Colonic mucosa (tissue), 4 donors: ENCODE results near the gene ADAMTS3. TPM values are rescaled to one million over a fixed set of nuclear protein-coding genes. Genes with fewer than 3 reads are reported as not detected.

Experiments used
- DNase-seq: peaks from one replicate; pipeline ENCODE4 v3.0.0-alpha.2; 2020
- H3K27ac ChIP-seq: fragments of 200-600 bp; one replicate; pipeline ENCODE4 v1.8.0; 2021
- H3K27me3 ChIP-seq: fragments of 200-600 bp; one replicate; pipeline ENCODE4 v1.8.0; 2021
- H3K36me3 ChIP-seq: fragments of 200-600 bp; one replicate; pipeline ENCODE4 v1.8.0; 2021
- H3K4me1 ChIP-seq: fragments of 200-600 bp; one replicate; pipeline ENCODE4 v1.8.0; 2021; ENCODE audit warnings: mild to moderate bottlenecking
- H3K4me3 ChIP-seq: fragments of 200-600 bp; one replicate; pipeline ENCODE4 v1.8.0; 2021
- H3K9ac ChIP-seq, 2 donors: one replicate each; pipeline ENCODE4 v1.7.0; 2013; ENCODE audit warnings: control low read depth in 2 of 2, low read depth in 2 of 2, low read length in 2 of 2
- H3K9me3 ChIP-seq: fragments of 200-600 bp; one replicate; pipeline ENCODE4 v1.8.0; 2021
- CTCF ChIP-seq: fragments of 200-600 bp; IDR thresholded peaks from one replicate; pipeline ENCODE4 v1.8.0; 2022; ENCODE audit warnings: antibody characterized with exemption, mild to moderate bottlenecking
- intact Hi-C: fragments of 100-400 bp; cut with DNase I; formaldehyde crosslinking; loops from one replicate; pipeline ENCODE4 v1.14.1; 2022
- total RNA-seq, 2 donors: library from RNA; stranded (reverse); fragmentation: NEBNext Ultra II Directional in 1 of 2; extraction: Animal tissue kit (Norgen Biotek cat#: 25700) in 1 of 2; gene quantifications; one replicate each; pipeline ENCODE4 v1.2.1, GENCODE V29; 2021
- donor health status: healthy.
- donor health status: DM: no; HTN: no; CAD: no.
- donor health status: DM: no; HTN: no; CAD: no.

The ADAMTS3 gene
- total RNA-seq, 2 donors from 2014 or later: 0.15 to 0.29 TPM

- DNase-seq: no peak
- Histone ChIP-seq H3K9ac (no peak overlapping the region), H3K36me3 (no peaks in the 10 kb centered on the region), H3K4me1 (no peaks in the 10 kb centered on the region), H3K4me3 (no peak overlapping the region), H3K9me3 (no peaks in the 10 kb centered on the region), H3K27me3 (peaks cover 5% of the 10 kb centered on the region), H3K27ac (no peak overlapping the region)
- intact Hi-C loops: no loop called here
- TF ChIP-seq CTCF: no peak
Measured at GRCh38 chr4:72564184-72564583, 4.8 kb downstream of the ADAMTS3 start.

GRCh38 chr4:72558655-72559054, 10.4 kb downstream of the ADAMTS3 start:
- no peak for DNase-seq
- no peak overlapping the region for H3K4me3 ChIP-seq
- H3K9ac ChIP-seq: no peak overlapping the region
- H3K4me1 ChIP-seq: no peaks in the 10 kb centered on the region
- intact Hi-C loops: no loop called here
- no peak overlapping the region for H3K27ac ChIP-seq
- H3K9me3 ChIP-seq: no peaks in the 10 kb centered on the region
- no peak for TF ChIP-seq CTCF
- no peaks in the 10 kb centered on the region for H3K27me3 ChIP-seq
- no peaks in the 10 kb centered on the region for H3K36me3 ChIP-seq

- Histone ChIP-seq H3K4me1 (no peaks in the 10 kb centered on the region), H3K4me3 (no peak overlapping the region), H3K36me3 (no peaks in the 10 kb centered on the region), H3K27ac (no peak overlapping the region), H3K27me3 (no peaks in the 10 kb centered on the region), H3K9ac (no peak overlapping the region), H3K9me3 (no peaks in the 10 kb centered on the region)
- TF ChIP-seq CTCF: no peak
- no peak for DNase-seq
- intact Hi-C loops: no loop called here
Measured at GRCh38 chr4:72557021-72557420, 12.0 kb downstream of the ADAMTS3 start.

- Histone ChIP-seq H3K9me3 (no peaks in the 10 kb centered on the region), H3K9ac (no peak overlapping the region), H3K4me3 (no peak overlapping the region), H3K27ac (no peak overlapping the region), H3K27me3 (no peaks in the 10 kb centered on the region), H3K36me3 (no peaks in the 10 kb centered on the region), H3K4me1 (no peaks in the 10 kb centered on the region)
- no peak for TF ChIP-seq CTCF
- no peak for DNase-seq
- intact Hi-C loops: no loop called here
Measured at GRCh38 chr4:72555377-72555831, 13.6 kb downstream of the ADAMTS3 start.

- Histone ChIP-seq H3K4me3 (no peak overlapping the region), H3K36me3 (no peaks in the 10 kb centered on the region), H3K9me3 (no peaks in the 10 kb centered on the region), H3K27ac (no peak overlapping the region), H3K4me1 (no peaks in the 10 kb centered on the region), H3K9ac (no peak overlapping the region), H3K27me3 (no peaks in the 10 kb centered on the region)
- intact Hi-C loops: no loop called here
- DNase-seq: no peak
- TF ChIP-seq CTCF: no peak
Measured at GRCh38 chr4:72553540-72554337, 15.3 kb downstream of the ADAMTS3 start.
